ENCODE measurements around the gene MAPKAP1.

The MAPKAP1 gene

DNA sequence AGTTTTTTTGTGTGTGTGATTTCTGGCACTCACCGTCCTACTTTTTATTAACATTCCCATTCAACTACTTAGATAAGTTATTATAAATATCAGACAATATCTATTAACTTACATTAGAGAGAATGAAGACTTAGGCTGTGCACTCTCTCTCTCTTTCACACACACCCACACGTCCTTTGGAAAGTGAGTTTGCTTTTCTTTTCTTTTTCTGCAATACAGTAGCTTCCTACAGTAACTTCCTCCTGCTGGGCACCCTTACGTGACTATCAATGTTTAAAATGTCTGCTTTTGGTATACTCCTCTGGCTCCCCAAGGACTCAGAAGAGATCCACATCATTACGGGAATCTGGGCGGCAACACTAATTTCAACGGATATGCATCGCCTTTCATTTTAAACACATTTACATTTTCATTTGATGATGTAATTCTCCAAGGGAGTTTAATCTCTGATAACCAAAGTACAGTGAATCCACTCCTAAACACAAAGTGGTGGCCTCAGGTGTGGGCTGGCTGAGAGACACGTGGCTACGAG, 179.5 kb downstream of the MAPKAP1 start:
- TF ChIP-seq SNAI2 (CRISPR knock-in tag; IDR thresholded peaks at IDR 0.05) (no peak), CSDC2 (CRISPR knock-in tag; IDR thresholded peaks at IDR 0.05) (no peak), BACH2 (CRISPR knock-in tag; IDR thresholded peaks at IDR 0.05; ENCODE audit: borderline replicate concordance) (no peak), OSR1 (CRISPR knock-in tag; IDR thresholded peaks at IDR 0.05) (no peak), ISL1 (CRISPR knock-in tag; IDR thresholded peaks at IDR 0.05) (no peak), ESRRG (CRISPR knock-in tag; IDR thresholded peaks at IDR 0.05) (no peak), ZFP3 (CRISPR knock-in tag; IDR thresholded peaks at IDR 0.05) (no peak), PPARA (CRISPR knock-in tag; IDR thresholded peaks at IDR 0.05; ENCODE audit: borderline replicate concordance) (no peak), ZNF70 (CRISPR knock-in tag; IDR thresholded peaks at IDR 0.05) (no peak), ZNF8 (CRISPR knock-in tag; IDR thresholded peaks at IDR 0.05) (no peak), ZFP30 (CRISPR knock-in tag; IDR thresholded peaks at IDR 0.05) (no peak), ARNTL (CRISPR knock-in tag; IDR thresholded peaks at IDR 0.05; ENCODE audit: borderline replicate concordance, low read depth) (no peak), RARB (CRISPR knock-in tag; IDR thresholded peaks at IDR 0.05) (no peak)
- TF ChIP-seq, protein P1, sequence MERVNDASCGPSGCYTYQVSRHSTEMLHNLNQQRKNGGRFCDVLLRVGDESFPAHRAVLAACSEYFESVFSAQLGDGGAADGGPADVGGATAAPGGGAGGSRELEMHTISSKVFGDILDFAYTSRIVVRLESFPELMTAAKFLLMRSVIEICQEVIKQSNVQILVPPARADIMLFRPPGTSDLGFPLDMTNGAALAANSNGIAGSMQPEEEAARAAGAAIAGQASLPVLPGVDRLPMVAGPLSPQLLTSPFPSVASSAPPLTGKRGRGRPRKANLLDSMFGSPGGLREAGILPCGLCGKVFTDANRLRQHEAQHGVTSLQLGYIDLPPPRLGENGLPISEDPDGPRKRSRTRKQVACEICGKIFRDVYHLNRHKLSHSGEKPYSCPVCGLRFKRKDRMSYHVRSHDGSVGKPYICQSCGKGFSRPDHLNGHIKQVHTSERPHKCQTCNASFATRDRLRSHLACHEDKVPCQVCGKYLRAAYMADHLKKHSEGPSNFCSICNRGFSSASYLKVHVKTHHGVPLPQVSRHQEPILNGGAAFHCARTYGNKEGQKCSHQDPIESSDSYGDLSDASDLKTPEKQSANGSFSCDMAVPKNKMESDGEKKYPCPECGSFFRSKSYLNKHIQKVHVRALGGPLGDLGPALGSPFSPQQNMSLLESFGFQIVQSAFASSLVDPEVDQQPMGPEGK (CRISPR knock-in tag; IDR thresholded peaks at IDR 0.05; ENCODE audit: borderline replicate concordance) = no peak
- ATAC-seq = no peak

DNA sequence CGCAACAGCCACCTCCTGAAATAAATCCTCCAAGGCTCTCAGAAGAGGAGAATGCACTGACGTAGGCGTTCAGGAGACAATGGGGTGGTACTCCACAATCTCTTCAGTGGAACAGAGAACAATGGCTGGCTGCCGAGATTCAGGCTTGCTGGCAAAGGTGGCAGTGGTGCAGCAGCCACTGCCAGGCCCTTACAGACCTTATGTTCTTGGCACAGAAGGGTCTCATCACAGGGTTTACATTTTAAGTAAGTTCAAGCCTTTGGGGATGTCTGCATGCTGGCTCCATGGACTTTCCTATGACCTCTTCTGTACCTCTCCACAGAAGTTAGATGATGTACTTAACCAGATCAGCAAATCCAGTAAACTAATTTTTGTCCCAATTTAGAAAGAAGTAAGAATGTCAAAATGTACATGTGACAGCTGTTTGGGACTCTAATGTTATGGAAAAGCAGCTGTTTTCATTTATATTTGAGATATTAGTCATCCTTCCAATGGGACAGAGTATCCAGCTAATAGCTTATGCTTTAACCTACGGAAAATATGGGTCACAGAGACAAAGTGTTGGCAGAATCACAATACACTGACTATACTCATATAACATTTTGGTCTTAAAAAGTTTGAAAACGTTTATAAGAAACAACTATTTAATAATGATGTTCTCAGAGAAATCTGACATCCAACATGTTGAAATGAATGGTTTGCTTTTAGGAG, 180.9 kb downstream of the MAPKAP1 start:
- no peak for TF ChIP-seq GLIS3 (CRISPR knock-in tag; IDR thresholded peaks at IDR 0.05)
- peak; percentile 74; the same call in 1 of the 2 replicates for TF ChIP-seq RARB (CRISPR knock-in tag; IDR thresholded peaks at IDR 0.05)
- no peak for TF ChIP-seq BACH2 (CRISPR knock-in tag; IDR thresholded peaks at IDR 0.05; ENCODE audit: borderline replicate concordance)
- no peak for TF ChIP-seq SNAI2 (CRISPR knock-in tag; IDR thresholded peaks at IDR 0.05)
- TF ChIP-seq, protein P2, sequence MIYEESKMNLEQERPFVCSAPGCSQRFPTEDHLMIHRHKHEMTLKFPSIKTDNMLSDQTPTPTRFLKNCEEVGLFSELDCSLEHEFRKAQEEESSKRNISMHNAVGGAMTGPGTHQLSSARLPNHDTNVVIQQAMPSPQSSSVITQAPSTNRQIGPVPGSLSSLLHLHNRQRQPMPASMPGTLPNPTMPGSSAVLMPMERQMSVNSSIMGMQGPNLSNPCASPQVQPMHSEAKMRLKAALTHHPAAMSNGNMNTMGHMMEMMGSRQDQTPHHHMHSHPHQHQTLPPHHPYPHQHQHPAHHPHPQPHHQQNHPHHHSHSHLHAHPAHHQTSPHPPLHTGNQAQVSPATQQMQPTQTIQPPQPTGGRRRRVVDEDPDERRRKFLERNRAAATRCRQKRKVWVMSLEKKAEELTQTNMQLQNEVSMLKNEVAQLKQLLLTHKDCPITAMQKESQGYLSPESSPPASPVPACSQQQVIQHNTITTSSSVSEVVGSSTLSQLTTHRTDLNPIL (CRISPR knock-in tag; IDR thresholded peaks at IDR 0.05; ENCODE audit: low read depth) = no peak
- peak; percentile 77 for TF ChIP-seq TOX (CRISPR knock-in tag; IDR thresholded peaks at IDR 0.05; ENCODE audit: borderline replicate concordance)
- no peak for TF ChIP-seq ZFP3 (CRISPR knock-in tag; IDR thresholded peaks at IDR 0.05)
- TF ChIP-seq ISL1 (CRISPR knock-in tag; IDR thresholded peaks at IDR 0.05) = no peak
- no peak for TF ChIP-seq ESRRG (CRISPR knock-in tag; IDR thresholded peaks at IDR 0.05)
- TF ChIP-seq ZNF8 (CRISPR knock-in tag; IDR thresholded peaks at IDR 0.05) = no peak
- peak; percentile 81; the same call in 1 of the 2 replicates for TF ChIP-seq ZC3H10 (CRISPR knock-in tag; IDR thresholded peaks at IDR 0.05)
- no peak for TF ChIP-seq ARNTL (CRISPR knock-in tag; IDR thresholded peaks at IDR 0.05; ENCODE audit: borderline replicate concordance, low read depth)
- ATAC-seq = peak; percentile 42

DNA sequence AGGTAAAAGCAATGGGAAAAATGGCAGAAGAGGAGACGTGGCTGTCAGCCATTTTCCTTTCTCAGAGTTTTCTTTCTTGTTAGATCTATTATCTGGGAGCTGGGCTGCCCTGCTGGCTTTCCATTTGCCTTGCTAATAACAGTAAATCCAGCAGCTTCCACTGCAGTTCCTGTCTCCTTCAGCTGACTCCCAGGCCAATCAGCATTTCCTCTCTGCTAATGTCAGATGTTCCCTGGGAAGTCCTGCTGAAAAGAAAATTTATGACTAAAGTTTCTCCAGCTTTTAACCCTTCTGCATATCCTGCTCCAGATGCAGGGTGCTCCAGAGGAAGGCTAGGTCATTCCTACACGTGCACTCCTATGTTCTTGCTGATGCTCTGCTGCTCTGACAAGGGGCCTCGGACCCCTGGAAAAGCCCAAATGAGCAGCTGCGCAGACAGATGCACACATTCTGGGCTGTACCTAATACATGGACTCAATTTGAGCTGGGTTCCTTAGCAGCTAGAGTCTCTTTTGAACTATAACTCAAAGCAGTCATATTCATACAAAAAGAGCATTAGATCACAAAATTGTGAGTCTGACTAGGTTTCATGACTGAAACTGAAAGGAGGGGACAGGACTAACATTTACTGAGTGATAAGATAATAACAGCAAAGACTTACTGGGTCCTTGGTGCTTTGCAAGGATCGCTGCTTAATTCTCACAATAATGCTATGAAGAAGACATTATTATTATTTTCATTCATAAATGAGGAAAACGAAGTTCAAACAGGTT, 182.2 kb downstream of the MAPKAP1 start:
- TF ChIP-seq SNAI2 (CRISPR knock-in tag; IDR thresholded peaks at IDR 0.05) = no peak
- TF ChIP-seq ZNF70 (CRISPR knock-in tag; IDR thresholded peaks at IDR 0.05) = no peak
- TF ChIP-seq ZFP3 (CRISPR knock-in tag; IDR thresholded peaks at IDR 0.05) = no peak
- 0 out of 2 replicates have a peak, but pooled peaks have one; percentile 32 for TF ChIP-seq ZC3H10 (CRISPR knock-in tag; IDR thresholded peaks at IDR 0.05)
- ATAC-seq = no peak

DNA sequence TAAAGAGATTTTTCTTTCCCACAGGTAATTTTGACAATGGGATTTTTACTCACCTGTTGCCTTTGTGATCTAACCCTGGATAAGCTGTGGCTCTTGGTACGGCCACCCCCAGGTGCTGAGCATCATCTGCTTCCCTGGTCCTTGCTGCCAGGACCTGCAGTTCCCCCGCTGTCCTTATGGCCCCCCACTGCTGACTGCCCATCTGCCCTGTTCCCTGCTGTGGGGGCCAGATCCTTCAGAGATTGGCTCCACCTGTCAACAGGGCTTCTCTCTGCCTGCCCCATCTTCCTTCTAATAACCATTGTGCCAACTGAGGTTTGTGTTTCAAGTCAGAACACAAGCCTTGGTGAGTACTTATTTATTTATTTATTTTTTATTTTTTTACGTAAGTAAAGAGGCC, 183.3 kb downstream of the MAPKAP1 start:
- TF ChIP-seq OSR1 (CRISPR knock-in tag; IDR thresholded peaks at IDR 0.05) (no peak), TCF4 (CRISPR knock-in tag; IDR thresholded peaks at IDR 0.05; ENCODE audit: borderline replicate concordance) (no peak), PPARA (CRISPR knock-in tag; IDR thresholded peaks at IDR 0.05; ENCODE audit: borderline replicate concordance) (no peak), ZNF565 (CRISPR knock-in tag; conservative IDR thresholded peaks at IDR 0.05; ENCODE audit: low read depth) (no peak), BACH2 (CRISPR knock-in tag; IDR thresholded peaks at IDR 0.05; ENCODE audit: borderline replicate concordance) (no peak)
- TF ChIP-seq, protein P3, sequence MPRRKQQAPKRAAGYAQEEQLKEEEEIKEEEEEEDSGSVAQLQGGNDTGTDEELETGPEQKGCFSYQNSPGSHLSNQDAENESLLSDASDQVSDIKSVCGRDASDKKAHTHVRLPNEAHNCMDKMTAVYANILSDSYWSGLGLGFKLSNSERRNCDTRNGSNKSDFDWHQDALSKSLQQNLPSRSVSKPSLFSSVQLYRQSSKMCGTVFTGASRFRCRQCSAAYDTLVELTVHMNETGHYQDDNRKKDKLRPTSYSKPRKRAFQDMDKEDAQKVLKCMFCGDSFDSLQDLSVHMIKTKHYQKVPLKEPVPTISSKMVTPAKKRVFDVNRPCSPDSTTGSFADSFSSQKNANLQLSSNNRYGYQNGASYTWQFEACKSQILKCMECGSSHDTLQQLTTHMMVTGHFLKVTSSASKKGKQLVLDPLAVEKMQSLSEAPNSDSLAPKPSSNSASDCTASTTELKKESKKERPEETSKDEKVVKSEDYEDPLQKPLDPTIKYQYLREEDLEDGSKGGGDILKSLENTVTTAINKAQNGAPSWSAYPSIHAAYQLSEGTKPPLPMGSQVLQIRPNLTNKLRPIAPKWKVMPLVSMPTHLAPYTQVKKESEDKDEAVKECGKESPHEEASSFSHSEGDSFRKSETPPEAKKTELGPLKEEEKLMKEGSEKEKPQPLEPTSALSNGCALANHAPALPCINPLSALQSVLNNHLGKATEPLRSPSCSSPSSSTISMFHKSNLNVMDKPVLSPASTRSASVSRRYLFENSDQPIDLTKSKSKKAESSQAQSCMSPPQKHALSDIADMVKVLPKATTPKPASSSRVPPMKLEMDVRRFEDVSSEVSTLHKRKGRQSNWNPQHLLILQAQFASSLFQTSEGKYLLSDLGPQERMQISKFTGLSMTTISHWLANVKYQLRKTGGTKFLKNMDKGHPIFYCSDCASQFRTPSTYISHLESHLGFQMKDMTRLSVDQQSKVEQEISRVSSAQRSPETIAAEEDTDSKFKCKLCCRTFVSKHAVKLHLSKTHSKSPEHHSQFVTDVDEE (CRISPR knock-in tag; IDR thresholded peaks at IDR 0.05) = no peak
- TF ChIP-seq, protein P1 (CRISPR knock-in tag; IDR thresholded peaks at IDR 0.05; ENCODE audit: borderline replicate concordance) = no peak
- TF ChIP-seq, protein P4, sequence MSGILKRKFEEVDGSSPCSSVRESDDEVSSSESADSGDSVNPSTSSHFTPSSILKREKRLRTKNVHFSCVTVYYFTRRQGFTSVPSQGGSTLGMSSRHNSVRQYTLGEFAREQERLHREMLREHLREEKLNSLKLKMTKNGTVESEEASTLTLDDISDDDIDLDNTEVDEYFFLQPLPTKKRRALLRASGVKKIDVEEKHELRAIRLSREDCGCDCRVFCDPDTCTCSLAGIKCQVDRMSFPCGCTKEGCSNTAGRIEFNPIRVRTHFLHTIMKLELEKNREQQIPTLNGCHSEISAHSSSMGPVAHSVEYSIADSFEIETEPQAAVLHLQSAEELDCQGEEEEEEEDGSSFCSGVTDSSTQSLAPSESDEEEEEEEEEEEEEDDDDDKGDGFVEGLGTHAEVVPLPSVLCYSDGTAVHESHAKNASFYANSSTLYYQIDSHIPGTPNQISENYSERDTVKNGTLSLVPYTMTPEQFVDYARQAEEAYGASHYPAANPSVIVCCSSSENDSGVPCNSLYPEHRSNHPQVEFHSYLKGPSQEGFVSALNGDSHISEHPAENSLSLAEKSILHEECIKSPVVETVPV (CRISPR knock-in tag; IDR thresholded peaks at IDR 0.05) = no peak
- ATAC-seq = no peak
